Esophagus muscularis mucosa (tissue), 4 donors: ENCODE results near the gene RFC1.

Experiments used
- CTCF ChIP-seq, 3 experiments: fragments of 200-600 bp in 2 of 3; fragments of 450-650 bp in 1 of 3; sonication (generic) in 2 of 3; IDR thresholded peaks; one replicate each; pipeline ENCODE4 v1.5.1; 2017 to 2019; ENCODE audit warnings: antibody characterized with exemption in 3 of 3, mild to moderate bottlenecking in 2 of 3, moderate library complexity in 1 of 3
- EP300 ChIP-seq: sonication (generic); formaldehyde crosslinking; IDR thresholded peaks from one replicate; pipeline ENCODE4 v1.6.1; 2017; ENCODE audit warnings: antibody characterized with exemption
- POLR2AphosphoS5 ChIP-seq, 2 donors: sonication (generic); formaldehyde crosslinking; IDR thresholded peaks; one replicate each; pipeline ENCODE4 v1.6.1; 2017; ENCODE audit warnings: antibody characterized with exemption in 2 of 2

GRCh38 chr4:39330353-39330752 lies 35.8 kb downstream of the RFC1 start:
- no peak for TF ChIP-seq CTCF (IDR thresholded peaks at IDR 0.05)
- no peak for TF ChIP-seq EP300
- no peak for TF ChIP-seq POLR2AphosphoS5 (IDR thresholded peaks at IDR 0.05)
